Astrocyte (in vitro differentiated cells and primary cell): Measurements from ENCODE around the gene SMARCD1.

Experiments
- CTCF ChIP-seq: IDR thresholded peaks from 2 replicates; pipeline ENCODE4 v1.5.1; 2011; ENCODE audit warnings: low read depth, mild to moderate bottlenecking, inconsistent platforms, low read length, moderate library complexity; ENCODE audit not compliant: insufficient read depth
- EZH2 ChIP-seq: IDR thresholded peaks from 2 replicates; pipeline ENCODE4 v1.6.1; 2012; ENCODE audit warnings: mild to moderate bottlenecking, low read length, inconsistent platforms; ENCODE audit not compliant: insufficient read depth

GRCh38 chr12:50090391-50090790, 5.2 kb downstream of the SMARCD1 start:
- no peak for TF ChIP-seq CTCF
- no peak for TF ChIP-seq EZH2
